ENCODE data around the gene SLX1A.
"Not testable (repeated sequence)": the region's sequence is repeated elsewhere in the genome, so short reads cannot be mapped to it uniquely, and the experiment has no call there.

The SLX1A gene

GRCh38 chr16:30207063-30207704 is 13.5 kb downstream of the SLX1A start:
- H3K27ac ChIP-seq; DNase-seq (ENCODE audit: low read depth, low spot score): not testable (repeated sequence)

GRCh38 chr16:30209032-30209431 is 15.4 kb downstream of the SLX1A start:
- DNase-seq (ENCODE audit: low read depth, low spot score); H3K27ac ChIP-seq: not testable (repeated sequence)

GRCh38 chr16:30211414-30211813 is 17.7 kb downstream of the SLX1A start:
- not testable (repeated sequence) for H3K27ac ChIP-seq; DNase-seq (ENCODE audit: low read depth, low spot score)

- DNase-seq (ENCODE audit: low read depth, low spot score): not testable (repeated sequence)
These were observed 23.4 kb downstream of the SLX1A start for GRCh38 chr16:30217082-30217481.

More at GRCh38 chr16:30217082-30217481, 23.4 kb downstream of the SLX1A start:
- H3K27ac ChIP-seq: not testable (repeated sequence)
